Mesenchymal stem cell (in vitro differentiated cells and primary cell): Measurements from ENCODE around the gene MYO1E.

Experiments
- DNase-seq: peaks from one replicate; pipeline ENCODE4 v3.0.0-alpha.2; 2013
- H2AFZ ChIP-seq: one replicate; pipeline ENCODE4 v1.6.1; 2013; ENCODE audit warnings: low read depth, mild to moderate bottlenecking, control low read depth, inconsistent platforms, low read length, moderate library complexity
- H2AK5ac ChIP-seq: 2 replicates; pipeline ENCODE4 v1.6.1; 2013; ENCODE audit warnings: low read length, moderate library complexity, mild to moderate bottlenecking, inconsistent platforms; ENCODE audit not compliant: severe bottlenecking
- H2BK120ac ChIP-seq: one replicate; pipeline ENCODE4 v1.6.1; 2013; ENCODE audit warnings: low read depth, mild to moderate bottlenecking, inconsistent platforms, low read length, moderate library complexity
- H2BK12ac ChIP-seq, 2 experiments: one replicate each; pipeline ENCODE4 v1.6.1; 2013; ENCODE audit warnings: inconsistent platforms in 2 of 2, low read length in 2 of 2, mild to moderate bottlenecking in 2 of 2, moderate library complexity in 2 of 2, control low read depth in 1 of 2
- H2BK15ac ChIP-seq: one replicate; pipeline ENCODE4 v1.6.1; 2013; ENCODE audit warnings: mild to moderate bottlenecking, low read depth, inconsistent platforms; ENCODE audit not compliant: poor library complexity, severe bottlenecking
- H2BK5ac ChIP-seq: 2 replicates; pipeline ENCODE4 v1.6.1; 2013; ENCODE audit warnings: low read depth, mild to moderate bottlenecking, low read length, control low read depth, inconsistent platforms; ENCODE audit not compliant: poor library complexity, severe bottlenecking
- H3K14ac ChIP-seq, 2 experiments: one replicate each; pipeline ENCODE4 v1.6.1; 2013; ENCODE audit warnings: inconsistent platforms in 2 of 2, low read length in 2 of 2, control low read depth in 1 of 2, mild to moderate bottlenecking in 1 of 2, moderate library complexity in 1 of 2
- H3K18ac ChIP-seq, 2 experiments: one replicate each; pipeline ENCODE4 v1.6.1; 2013; ENCODE audit warnings: inconsistent platforms in 2 of 2, low read length in 2 of 2, control low read depth in 1 of 2, low read depth in 1 of 2, mild to moderate bottlenecking in 1 of 2
- H3K23ac ChIP-seq, 2 experiments: one replicate each; pipeline ENCODE4 v1.6.1; 2013; ENCODE audit warnings: inconsistent platforms in 2 of 2, low read length in 2 of 2, mild to moderate bottlenecking in 2 of 2, moderate library complexity in 2 of 2, control low read depth in 1 of 2
- H3K27ac ChIP-seq: 2 replicates; pipeline ENCODE4 v1.5.1; 2013; ENCODE audit warnings: mild to moderate bottlenecking, moderate library complexity, low read length, control low read depth, inconsistent platforms; ENCODE audit not compliant: poor library complexity, severe bottlenecking
- H3K27me3 ChIP-seq, 2 experiments: 2 replicates each; pipeline versions ENCODE4 v1.6.1 to v1.7.0; 2013; ENCODE audit warnings: low read length in 2 of 2, mild to moderate bottlenecking in 2 of 2, moderate library complexity in 2 of 2, control low read depth in 1 of 2, inconsistent platforms in 1 of 2; ENCODE audit not compliant: control insufficient read depth in 1 of 2, insufficient read depth in 1 of 2
- H3K36me3 ChIP-seq, 2 experiments: 2 replicates each; pipeline versions ENCODE4 v1.6.1 to v1.7.0; 2013; ENCODE audit warnings: low read length in 2 of 2, control low read depth in 1 of 2, inconsistent platforms in 1 of 2, low read depth in 1 of 2, mild to moderate bottlenecking in 1 of 2; ENCODE audit not compliant: insufficient read depth in 2 of 2, control insufficient read depth in 1 of 2
- H3K4ac ChIP-seq, 2 experiments: one replicate each; pipeline ENCODE4 v1.6.1; 2013; ENCODE audit warnings: inconsistent platforms in 2 of 2, low read length in 2 of 2, mild to moderate bottlenecking in 2 of 2, moderate library complexity in 2 of 2, control low read depth in 1 of 2, low read depth in 1 of 2
- H3K4me1 ChIP-seq: 2 replicates; pipeline ENCODE4 v1.6.1; 2013; ENCODE audit warnings: low read depth, low read length, control low read depth; ENCODE audit not compliant: control insufficient read depth, insufficient read depth
- H3K4me2 ChIP-seq: 2 replicates; pipeline ENCODE4 v1.6.1; 2013; ENCODE audit warnings: low read length, mild to moderate bottlenecking, inconsistent platforms; ENCODE audit not compliant: poor library complexity, severe bottlenecking
- H3K4me3 ChIP-seq, 2 experiments: 2 replicates each; pipeline versions ENCODE4 v1.5.1 to v1.7.0; 2013; ENCODE audit warnings: low read length in 2 of 2, mild to moderate bottlenecking in 2 of 2, control low read depth in 1 of 2, low read depth in 1 of 2; ENCODE audit not compliant: insufficient read depth in 1 of 2
- H3K79me1 ChIP-seq: replicated peaks from 2 replicates; pipeline ENCODE4 v1.6.1; 2013; ENCODE audit warnings: mild to moderate bottlenecking, control low read depth, low read length, inconsistent platforms; ENCODE audit not compliant: poor library complexity, severe bottlenecking
- H3K9ac ChIP-seq: 2 replicates; pipeline ENCODE4 v1.7.0; 2013; ENCODE audit warnings: mild to moderate bottlenecking, low read length, moderate library complexity
- H3K9me3 ChIP-seq: 2 replicates; pipeline ENCODE4 v1.7.0; 2013; ENCODE audit warnings: mild to moderate bottlenecking, low read length; ENCODE audit not compliant: control insufficient read depth
- H4K8ac ChIP-seq: one replicate; pipeline ENCODE4 v1.6.1; 2013; ENCODE audit warnings: inconsistent platforms, mild to moderate bottlenecking, low read length, moderate library complexity
- H4K91ac ChIP-seq: one replicate; pipeline ENCODE4 v1.6.1; 2013; ENCODE audit warnings: mild to moderate bottlenecking, low read length, inconsistent platforms
- WGBS: methylation state at CpG from one replicate; pipeline ENCODE4 v1.1.7; 2013; ENCODE audit warnings: mixed read lengths; 5-methylcytosine and 5-hydroxymethylcytosine counted together

MYO1E gene

GRCh38 chr15:59296181-59296617, 76.5 kb downstream of the MYO1E start:
- peak overlapping the region; percentile 23 for H2AK5ac ChIP-seq
- H2AFZ ChIP-seq, result peak overlapping the region; percentile 54
- peaks cover 31% of the 10 kb centered on the region for H3K4me1 ChIP-seq
- H3K4ac ChIP-seq, result peak overlapping the region; percentile 77 to 94
- peak overlapping the region; percentile 27 to 86 for H2BK12ac ChIP-seq
- H3K27me3 ChIP-seq, result no peaks in the 10 kb centered on the region
- H4K8ac ChIP-seq, result peak overlapping the region; percentile 97
- no peak overlapping the region for H3K4me2 ChIP-seq
- peaks cover 8% of the 10 kb centered on the region for H3K79me1 ChIP-seq
- H2BK120ac ChIP-seq, result peak overlapping the region; percentile 86
- H3K36me3 ChIP-seq, result peaks cover 0 to 10% of the 10 kb centered on the region in 2 experiments
- peak overlapping the region in 1 of 2 experiments; percentile 23 for H3K14ac ChIP-seq
- H2BK15ac ChIP-seq, result peak overlapping the region; percentile 93
- peak; percentile 89 for DNase-seq
- H3K27ac ChIP-seq, result peak overlapping the region; percentile 99
- H3K18ac ChIP-seq, result peak overlapping the region; percentile 88 to 94
- peak overlapping the region; percentile 94 for H4K91ac ChIP-seq
- no peaks in the 10 kb centered on the region for H3K9me3 ChIP-seq
- 27% methylated on average over 6 of the region's 6 CpGs for WGBS
- H3K4me3 ChIP-seq, result peak overlapping the region in 1 of 2 experiments; percentile 61
- H2BK5ac ChIP-seq, result peak overlapping the region; percentile 97
- peak overlapping the region in 1 of 2 experiments; percentile 26 for H3K23ac ChIP-seq
- peak overlapping the region; percentile 90 for H3K9ac ChIP-seq

- peak overlapping the region; percentile 90 for H4K91ac ChIP-seq
- H3K9ac ChIP-seq, result peak overlapping the region; percentile 90
- H3K14ac ChIP-seq, result no peak overlapping the region
- H2BK120ac ChIP-seq, result peak overlapping the region; percentile 86
- no peaks in the 10 kb centered on the region for H3K27me3 ChIP-seq
- H3K36me3 ChIP-seq, result peaks cover 0 to 9% of the 10 kb centered on the region in 2 experiments
- peak overlapping the region; percentile 42 to 94 for H3K4ac ChIP-seq
- H3K4me1 ChIP-seq, result peaks cover 28% of the 10 kb centered on the region
- peak overlapping the region; percentile 31 for H3K4me2 ChIP-seq
- peak overlapping the region; percentile 96 for H4K8ac ChIP-seq
- H3K79me1 ChIP-seq, result peaks cover 10% of the 10 kb centered on the region
- peak overlapping the region in 1 of 2 experiments; percentile 48 for H3K23ac ChIP-seq
- no peak overlapping the region for H2AFZ ChIP-seq
- WGBS, result 58% methylated on average over 15 of the region's 17 CpGs
- H2BK15ac ChIP-seq, result peak overlapping the region; percentile 76
- peak overlapping the region; percentile 99 for H2AK5ac ChIP-seq
- H3K4me3 ChIP-seq, result peak overlapping the region in 1 of 2 experiments; percentile 61
- peak; percentile 40 for DNase-seq
- H2BK5ac ChIP-seq, result peak overlapping the region; percentile 97
- peak overlapping the region; percentile 86 to 96 for H2BK12ac ChIP-seq
- no peaks in the 10 kb centered on the region for H3K9me3 ChIP-seq
- peak overlapping the region; percentile 99 for H3K27ac ChIP-seq
- peak overlapping the region; percentile 86 to 94 for H3K18ac ChIP-seq
These were observed 77.2 kb downstream of the MYO1E start for GRCh38 chr15:59295261-59296001.

- peaks cover 27% of the 10 kb centered on the region for H3K4me1 ChIP-seq
- H4K8ac ChIP-seq, result peak overlapping the region; percentile 3
- peak overlapping the region; percentile 97 for H2BK5ac ChIP-seq
- H3K4me3 ChIP-seq, result peak overlapping the region in 1 of 2 experiments; percentile 61
- H3K9ac ChIP-seq, result peak overlapping the region; percentile 90
- peak overlapping the region; percentile 99 for H3K27ac ChIP-seq
- H2AFZ ChIP-seq, result no peak overlapping the region
- H3K14ac ChIP-seq, result no peak overlapping the region
- no peak overlapping the region for H3K4me2 ChIP-seq
- peaks cover 0 to 14% of the 10 kb centered on the region in 2 experiments for H3K36me3 ChIP-seq
- peak overlapping the region; percentile 87 for H2AK5ac ChIP-seq
- DNase-seq, result peak; percentile 94
- WGBS, result 39% methylated on average over 3 of the region's 3 CpGs
- no peaks in the 10 kb centered on the region for H3K9me3 ChIP-seq
- H4K91ac ChIP-seq, result peak overlapping the region; percentile 65
- H2BK120ac ChIP-seq, result peak overlapping the region; percentile 86
- peak overlapping the region; percentile 12 for H2BK15ac ChIP-seq
- H3K18ac ChIP-seq, result peak overlapping the region; percentile 26 to 94
- peak overlapping the region; percentile 83 to 94 for H3K4ac ChIP-seq
- peak overlapping the region; percentile 76 to 86 for H2BK12ac ChIP-seq
- H3K79me1 ChIP-seq, result peaks cover 6% of the 10 kb centered on the region
- no peak overlapping the region for H3K23ac ChIP-seq
- H3K27me3 ChIP-seq, result no peaks in the 10 kb centered on the region
These were observed 78.0 kb downstream of the MYO1E start for GRCh38 chr15:59294574-59295260.
